ENCODE measurements around the gene SEPTIN2. TPM values are rescaled to one million over a fixed set of nuclear protein-coding genes. Genes with fewer than 3 reads are reported as not detected.
A peak's percentile ranks its signal among the peaks of the same experiment; 100 is the strongest.

The SEPTIN2 gene
- total RNA-seq, 1 donor from 2014 or later: 552 TPM

DNA sequence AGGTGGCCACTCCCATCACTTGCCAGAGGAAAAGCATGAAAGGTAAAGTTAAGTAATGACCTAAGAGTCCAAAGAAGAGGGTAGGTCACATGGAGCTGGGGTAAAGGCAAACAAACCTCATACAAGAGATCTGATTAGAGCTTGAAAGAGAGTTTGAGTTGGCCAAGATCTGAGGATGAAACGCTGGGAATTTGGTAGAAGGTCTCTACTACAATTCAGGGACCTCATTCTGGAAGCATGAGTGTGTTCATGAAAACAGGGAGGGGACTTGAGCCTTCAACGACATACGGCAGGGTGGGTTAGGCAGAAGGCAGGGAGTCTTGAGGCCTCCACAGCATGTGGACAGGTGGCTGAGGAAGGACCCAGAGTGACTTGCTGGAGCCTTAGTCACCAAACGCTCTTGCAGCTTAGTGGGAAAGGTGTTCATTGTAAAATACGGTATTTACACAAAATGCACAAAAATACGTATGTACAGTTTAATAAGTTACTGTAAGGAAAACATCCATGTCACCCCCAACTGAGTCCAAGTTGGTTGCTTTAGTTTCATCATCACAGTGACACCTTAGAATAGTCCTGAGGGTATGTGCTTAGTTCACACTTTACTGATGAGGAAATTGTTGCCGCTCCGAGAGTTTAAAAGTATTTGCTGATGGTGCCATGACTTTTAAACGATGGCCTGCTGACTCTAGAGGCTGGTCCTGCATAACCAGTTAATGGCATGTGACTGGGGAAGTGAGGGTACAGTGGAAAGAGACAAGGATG is 35.3 kb downstream of the SEPTIN2 start:
- Mint-ChIP-seq H3K4me3 (ENCODE audit: unreplicated experiment) (no peak overlapping the region), H3K27me3 (ENCODE audit: low read depth, unreplicated experiment) (no peaks in the 10 kb centered on the region), H3K27ac (ENCODE audit: unreplicated experiment) (peak overlapping the region; percentile 82), H3K36me3 (ENCODE audit: low read depth, unreplicated experiment) (peaks cover 7% of the 10 kb centered on the region), H3K9me3 (ENCODE audit: unreplicated experiment) (no peaks in the 10 kb centered on the region), H3K4me1 (ENCODE audit: low read depth, unreplicated experiment) (peaks cover 13% of the 10 kb centered on the region)
- FAIRE-seq: no peak
- no peak for DNase-seq (ENCODE audit: low read depth)
- Histone ChIP-seq H3K4me1 (ENCODE audit: insufficient read depth, low read length) (peaks cover 3% of the 10 kb centered on the region), H3K4me2 (ENCODE audit: low read length) (no peak overlapping the region), H3K27ac (ENCODE audit: low read depth, low read length) (no peak overlapping the region), H3K9ac (ENCODE audit: low read length) (no peak overlapping the region), H3K36me3 (ENCODE audit: insufficient read depth, low read length) (peaks cover 69% of the 10 kb centered on the region), H3K79me2 (ENCODE audit: insufficient read depth, low read length) (peaks cover 4% of the 10 kb centered on the region), H3K4me3 (ENCODE audit: insufficient read depth, low read depth, low read length) (no peak overlapping the region), H3K9me3 (ENCODE audit: insufficient read depth, low read depth, low read length) (no peaks in the 10 kb centered on the region), H4K20me1 (ENCODE audit: insufficient read depth, low read length) (peaks cover 51% of the 10 kb centered on the region), H2AFZ (ENCODE audit: low read depth, low read length) (no peak overlapping the region), H3K27me3 (ENCODE audit: insufficient read depth, low read length) (no peaks in the 10 kb centered on the region)
- TF ChIP-seq, protein P1, sequence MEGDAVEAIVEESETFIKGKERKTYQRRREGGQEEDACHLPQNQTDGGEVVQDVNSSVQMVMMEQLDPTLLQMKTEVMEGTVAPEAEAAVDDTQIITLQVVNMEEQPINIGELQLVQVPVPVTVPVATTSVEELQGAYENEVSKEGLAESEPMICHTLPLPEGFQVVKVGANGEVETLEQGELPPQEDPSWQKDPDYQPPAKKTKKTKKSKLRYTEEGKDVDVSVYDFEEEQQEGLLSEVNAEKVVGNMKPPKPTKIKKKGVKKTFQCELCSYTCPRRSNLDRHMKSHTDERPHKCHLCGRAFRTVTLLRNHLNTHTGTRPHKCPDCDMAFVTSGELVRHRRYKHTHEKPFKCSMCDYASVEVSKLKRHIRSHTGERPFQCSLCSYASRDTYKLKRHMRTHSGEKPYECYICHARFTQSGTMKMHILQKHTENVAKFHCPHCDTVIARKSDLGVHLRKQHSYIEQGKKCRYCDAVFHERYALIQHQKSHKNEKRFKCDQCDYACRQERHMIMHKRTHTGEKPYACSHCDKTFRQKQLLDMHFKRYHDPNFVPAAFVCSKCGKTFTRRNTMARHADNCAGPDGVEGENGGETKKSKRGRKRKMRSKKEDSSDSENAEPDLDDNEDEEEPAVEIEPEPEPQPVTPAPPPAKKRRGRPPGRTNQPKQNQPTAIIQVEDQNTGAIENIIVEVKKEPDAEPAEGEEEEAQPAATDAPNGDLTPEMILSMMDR (IDR thresholded peaks at IDR 0.05; ENCODE audit: insufficient read depth, low read depth, low read length): no peak
- TF ChIP-seq EZH2 (IDR thresholded peaks at IDR 0.05; ENCODE audit: insufficient read depth, low read length): no peak

GRCh38 chr2:241351640-241352031 is 35.9 kb downstream of the SEPTIN2 start:
- FAIRE-seq (no peak), DNase-seq (ENCODE audit: low read depth) (no peak)
- H3K4me3 ChIP-seq (ENCODE audit: insufficient read depth, low read depth, low read length): no peak overlapping the region
- peaks cover 51% of the 10 kb centered on the region for H4K20me1 ChIP-seq (ENCODE audit: insufficient read depth, low read length)
- no peaks in the 10 kb centered on the region for H3K27me3 ChIP-seq (ENCODE audit: insufficient read depth, low read length)
- Mint-ChIP-seq H3K27ac (ENCODE audit: unreplicated experiment) (no peak overlapping the region), H3K27me3 (ENCODE audit: low read depth, unreplicated experiment) (no peaks in the 10 kb centered on the region), H3K4me3 (ENCODE audit: unreplicated experiment) (no peak overlapping the region), H3K9me3 (ENCODE audit: unreplicated experiment) (no peaks in the 10 kb centered on the region), H3K36me3 (ENCODE audit: low read depth, unreplicated experiment) (peaks cover 7% of the 10 kb centered on the region), H3K4me1 (ENCODE audit: low read depth, unreplicated experiment) (peaks cover 13% of the 10 kb centered on the region)
- no peak overlapping the region for H3K27ac ChIP-seq (ENCODE audit: low read depth, low read length)
- peaks cover 5% of the 10 kb centered on the region for H3K79me2 ChIP-seq (ENCODE audit: insufficient read depth, low read length)
- no peak overlapping the region for H3K9ac ChIP-seq (ENCODE audit: low read length)
- H3K4me1 ChIP-seq (ENCODE audit: insufficient read depth, low read length): peaks cover 3% of the 10 kb centered on the region
- H3K36me3 ChIP-seq (ENCODE audit: insufficient read depth, low read length): peaks cover 64% of the 10 kb centered on the region
- H3K9me3 ChIP-seq (ENCODE audit: insufficient read depth, low read depth, low read length): no peaks in the 10 kb centered on the region
- no peak overlapping the region for H2AFZ ChIP-seq (ENCODE audit: low read depth, low read length)
- H3K4me2 ChIP-seq (ENCODE audit: low read length): no peak overlapping the region
- TF ChIP-seq, protein P1 (IDR thresholded peaks at IDR 0.05; ENCODE audit: insufficient read depth, low read depth, low read length): no peak
- no peak for TF ChIP-seq EZH2 (IDR thresholded peaks at IDR 0.05; ENCODE audit: insufficient read depth, low read length)

GRCh38 chr2:241352227-241352626 is 36.5 kb downstream of the SEPTIN2 start:
- no peak overlapping the region for H3K4me3 Mint-ChIP-seq (ENCODE audit: unreplicated experiment)
- DNase-seq (ENCODE audit: low read depth) (no peak), FAIRE-seq (no peak)
- TF ChIP-seq, protein P1 (IDR thresholded peaks at IDR 0.05; ENCODE audit: insufficient read depth, low read depth, low read length): no peak
- TF ChIP-seq EZH2 (IDR thresholded peaks at IDR 0.05; ENCODE audit: insufficient read depth, low read length): no peak
- Histone ChIP-seq H3K27me3 (ENCODE audit: insufficient read depth, low read length) (no peaks in the 10 kb centered on the region), H3K4me1 (ENCODE audit: insufficient read depth, low read length) (peaks cover 4% of the 10 kb centered on the region), H3K9me3 (ENCODE audit: insufficient read depth, low read depth, low read length) (no peaks in the 10 kb centered on the region), H2AFZ (ENCODE audit: low read depth, low read length) (no peak overlapping the region), H3K9ac (ENCODE audit: low read length) (no peak overlapping the region), H3K4me3 (ENCODE audit: insufficient read depth, low read depth, low read length) (no peak overlapping the region), H3K4me2 (ENCODE audit: low read length) (no peak overlapping the region), H3K36me3 (ENCODE audit: insufficient read depth, low read length) (peaks cover 58% of the 10 kb centered on the region), H4K20me1 (ENCODE audit: insufficient read depth, low read length) (peaks cover 54% of the 10 kb centered on the region), H3K79me2 (ENCODE audit: insufficient read depth, low read length) (peaks cover 11% of the 10 kb centered on the region), H3K27ac (ENCODE audit: low read depth, low read length) (no peak overlapping the region)
- H3K9me3 Mint-ChIP-seq (ENCODE audit: unreplicated experiment): no peaks in the 10 kb centered on the region
- H3K36me3 Mint-ChIP-seq (ENCODE audit: low read depth, unreplicated experiment): peaks cover 6% of the 10 kb centered on the region
- H3K4me1 Mint-ChIP-seq (ENCODE audit: low read depth, unreplicated experiment): peaks cover 13% of the 10 kb centered on the region
- no peaks in the 10 kb centered on the region for H3K27me3 Mint-ChIP-seq (ENCODE audit: low read depth, unreplicated experiment)
- H3K27ac Mint-ChIP-seq (ENCODE audit: unreplicated experiment): no peak overlapping the region

All from astrocyte (in vitro differentiated cells and primary cell).